GM12864 (cell line): ENCODE results near the gene EXOSC1.

Experiments used
- DNase-seq: peaks from one replicate; pipeline ENCODE4 v3.0.0-alpha.2; 2011; ENCODE audit warnings: low read depth
- H3K4me3 ChIP-seq: 2 replicates; pipeline ENCODE4 v1.5.1; 2011; ENCODE audit warnings: mild to moderate bottlenecking, low read depth, low read length, control low read depth
- TF ChIP-seq, protein P1 (sequence below): IDR thresholded peaks from 2 replicates; pipeline ENCODE4 v1.5.1; 2011; ENCODE audit warnings: low read depth, mild to moderate bottlenecking, moderate library complexity, low read length, control low read depth, inconsistent platforms; ENCODE audit errors: missing control alignments

The EXOSC1 gene

DNA sequence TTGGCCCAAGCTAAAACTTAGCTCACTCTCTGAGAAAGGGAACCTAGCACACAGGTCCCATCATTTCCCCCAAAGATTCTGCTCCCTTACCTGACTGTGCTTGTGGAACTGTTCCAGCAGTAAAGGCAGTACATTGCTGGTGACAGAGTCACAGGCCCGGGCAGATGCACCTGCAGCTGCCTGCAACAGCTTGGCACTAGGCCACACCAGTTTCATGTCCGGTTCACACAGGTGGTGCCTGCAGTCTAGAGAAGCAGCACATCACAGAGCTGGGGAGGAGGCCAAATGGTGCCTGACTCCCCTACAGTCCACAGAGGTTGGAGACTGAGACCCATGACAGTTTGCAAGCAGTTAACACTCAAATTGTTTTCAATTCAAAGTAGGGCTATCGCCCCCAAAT, 22.4 kb upstream of the EXOSC1 start:
- TF ChIP-seq, protein P1, sequence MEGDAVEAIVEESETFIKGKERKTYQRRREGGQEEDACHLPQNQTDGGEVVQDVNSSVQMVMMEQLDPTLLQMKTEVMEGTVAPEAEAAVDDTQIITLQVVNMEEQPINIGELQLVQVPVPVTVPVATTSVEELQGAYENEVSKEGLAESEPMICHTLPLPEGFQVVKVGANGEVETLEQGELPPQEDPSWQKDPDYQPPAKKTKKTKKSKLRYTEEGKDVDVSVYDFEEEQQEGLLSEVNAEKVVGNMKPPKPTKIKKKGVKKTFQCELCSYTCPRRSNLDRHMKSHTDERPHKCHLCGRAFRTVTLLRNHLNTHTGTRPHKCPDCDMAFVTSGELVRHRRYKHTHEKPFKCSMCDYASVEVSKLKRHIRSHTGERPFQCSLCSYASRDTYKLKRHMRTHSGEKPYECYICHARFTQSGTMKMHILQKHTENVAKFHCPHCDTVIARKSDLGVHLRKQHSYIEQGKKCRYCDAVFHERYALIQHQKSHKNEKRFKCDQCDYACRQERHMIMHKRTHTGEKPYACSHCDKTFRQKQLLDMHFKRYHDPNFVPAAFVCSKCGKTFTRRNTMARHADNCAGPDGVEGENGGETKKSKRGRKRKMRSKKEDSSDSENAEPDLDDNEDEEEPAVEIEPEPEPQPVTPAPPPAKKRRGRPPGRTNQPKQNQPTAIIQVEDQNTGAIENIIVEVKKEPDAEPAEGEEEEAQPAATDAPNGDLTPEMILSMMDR: no peak
- no peak for DNase-seq
- H3K4me3 ChIP-seq: no peak overlapping the region

DNA sequence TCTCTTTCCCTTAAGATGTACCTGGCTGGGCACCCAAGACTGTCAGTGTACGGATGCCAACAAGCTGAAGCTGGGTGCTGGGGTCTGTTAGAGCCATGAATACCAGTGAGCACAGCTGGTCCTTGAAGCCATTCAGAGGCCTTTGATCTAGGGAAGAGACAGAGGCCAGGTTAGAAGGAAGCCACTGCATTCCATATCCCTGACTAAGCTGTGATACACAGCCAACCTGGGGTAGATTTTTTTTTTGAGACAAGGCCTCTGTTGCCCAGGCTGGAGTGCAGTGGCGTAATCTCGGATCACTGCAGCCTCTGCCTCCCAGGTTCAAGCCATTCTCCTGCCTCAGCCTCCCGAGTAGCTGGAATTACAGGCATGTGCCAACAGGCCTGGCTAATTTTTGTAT, 20.9 kb upstream of the EXOSC1 start:
- TF ChIP-seq, protein P1: no peak
- DNase-seq: no peak
- no peak overlapping the region for H3K4me3 ChIP-seq

DNA sequence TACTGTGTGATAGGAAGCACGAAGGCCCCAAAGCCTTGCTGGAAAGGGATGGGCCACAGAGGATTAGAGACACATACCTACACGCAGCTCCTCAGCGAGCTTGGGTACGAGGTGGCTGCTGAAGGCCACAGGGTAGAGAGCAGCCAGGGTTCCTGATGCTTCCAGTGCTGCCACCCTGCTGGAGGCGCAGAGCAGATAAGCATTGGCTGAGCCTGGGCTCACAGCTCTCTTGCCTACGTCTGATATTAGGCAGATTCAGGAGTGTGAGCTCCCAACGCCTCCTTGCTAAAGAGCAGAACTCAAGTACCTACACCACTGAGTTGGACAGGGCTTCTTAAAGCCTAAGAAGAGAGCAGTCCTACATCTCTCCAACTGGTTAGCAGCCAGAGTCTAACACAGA, 20.2 kb upstream of the EXOSC1 start:
- H3K4me3 ChIP-seq: no peak overlapping the region
- DNase-seq: no peak
- TF ChIP-seq, protein P1: no peak

DNA sequence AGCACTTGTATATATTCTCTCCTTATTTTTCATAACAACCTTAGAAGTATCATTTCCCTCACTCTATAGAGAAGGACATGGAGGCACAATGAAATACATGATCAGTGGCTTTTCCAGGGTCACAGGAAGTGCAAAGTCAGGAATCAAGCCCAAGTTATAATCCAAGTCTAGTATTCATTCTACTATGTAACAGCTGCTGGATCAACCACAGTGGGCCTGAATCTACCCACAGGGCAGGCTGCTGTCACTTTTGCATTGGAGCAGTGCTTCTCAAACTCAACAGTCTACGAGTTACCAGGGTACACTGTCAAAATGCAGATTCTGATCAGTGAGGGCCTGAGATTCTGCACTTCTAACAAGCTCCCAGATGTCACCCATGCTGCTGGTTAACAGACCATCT, 18.4 kb upstream of the EXOSC1 start:
- DNase-seq: no peak
- TF ChIP-seq, protein P1: no peak
- H3K4me3 ChIP-seq: no peak overlapping the region

DNA sequence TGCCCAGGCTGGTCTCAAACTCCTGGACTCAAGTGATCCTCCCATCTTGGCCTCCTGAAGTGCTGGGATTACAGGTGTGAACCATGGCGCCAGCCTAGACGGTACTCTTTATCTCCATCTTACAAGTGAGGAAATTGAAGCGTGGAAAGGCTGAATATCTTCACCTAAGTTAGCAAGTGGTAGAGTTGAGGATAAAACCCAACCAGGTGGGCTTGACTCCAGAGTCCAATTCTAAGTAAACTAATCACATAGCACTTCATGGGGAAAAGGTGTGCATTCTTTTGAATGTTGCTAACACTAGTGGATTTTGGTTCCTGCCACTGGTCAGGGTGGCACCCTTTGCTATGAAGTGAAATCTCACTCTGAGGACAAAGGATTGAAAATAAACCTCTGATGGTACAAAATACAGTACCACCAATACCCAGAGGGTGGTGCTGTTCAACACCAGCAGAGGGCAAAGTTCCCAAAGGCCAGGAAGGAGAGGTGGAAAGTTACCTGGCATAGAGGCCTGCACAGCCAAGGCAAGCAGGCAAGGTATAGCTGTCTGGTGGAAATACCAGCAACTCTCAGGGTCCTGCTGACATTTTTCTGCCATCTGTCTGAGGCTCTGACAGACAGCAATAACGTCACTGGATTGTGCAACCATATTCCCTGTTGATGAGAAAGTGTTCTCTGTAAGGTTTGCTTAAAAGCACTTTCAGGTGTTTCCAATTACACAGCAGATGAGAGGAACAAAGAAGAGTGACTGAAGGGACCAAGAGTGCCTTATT, 17.7 kb upstream of the EXOSC1 start:
- TF ChIP-seq, protein P1: peak; percentile 79
- DNase-seq: no peak
- no peak overlapping the region for H3K4me3 ChIP-seq

DNA sequence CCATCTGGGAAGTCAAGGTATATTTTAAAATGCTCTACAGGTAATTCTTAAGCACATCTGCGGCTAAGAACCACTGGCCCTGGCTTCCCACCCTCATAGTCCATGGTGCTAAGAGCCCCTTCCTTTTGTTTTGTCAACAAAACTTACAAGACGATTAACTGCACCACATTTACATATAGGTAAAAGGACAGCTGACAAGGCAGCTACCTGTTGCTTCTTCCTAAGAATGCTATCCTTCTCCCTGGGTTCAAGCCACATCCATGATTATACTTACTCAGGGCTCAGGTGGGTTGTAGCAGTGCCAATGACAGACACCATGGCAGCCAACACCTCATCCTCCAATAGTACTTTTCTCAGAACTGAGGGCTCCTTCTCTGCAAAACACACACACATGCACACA, 16.5 kb upstream of the EXOSC1 start:
- DNase-seq: no peak
- TF ChIP-seq, protein P1: no peak

DNA sequence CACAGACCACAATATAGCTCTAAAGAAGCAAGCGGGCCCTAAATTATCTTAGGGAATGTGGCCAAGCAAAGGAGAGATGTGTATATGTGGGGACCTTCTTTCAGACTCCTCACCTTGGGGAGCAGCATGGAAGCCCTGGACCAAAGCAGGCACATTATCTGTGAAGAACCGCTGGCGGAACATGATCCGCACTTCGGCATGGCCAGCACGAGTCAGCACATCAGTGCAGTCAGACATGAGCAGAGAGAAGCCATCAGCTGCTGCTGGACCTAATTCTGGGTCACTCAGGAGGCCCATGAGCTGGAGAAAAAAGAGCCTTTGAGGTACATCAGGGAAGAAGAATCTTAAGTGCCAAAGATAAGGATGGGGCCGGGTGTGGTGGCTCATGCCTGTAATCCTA, 14.1 kb upstream of the EXOSC1 start:
- no peak overlapping the region for H3K4me3 ChIP-seq
- TF ChIP-seq, protein P1: no peak
- DNase-seq: no peak

More for the DNA sequence above, 16.5 kb upstream of the EXOSC1 start:
- no peak overlapping the region for H3K4me3 ChIP-seq
